GM12878 (cell line): ENCODE results near the gene ABCA4.

Experiments used
- CBX5 ChIP-seq: sonication (generic); IDR thresholded peaks from 2 replicates; pipeline ENCODE4 v1.6.1; 2016; ENCODE audit warnings: low read depth, moderate library complexity, mild to moderate bottlenecking, inconsistent platforms
- CEBPZ ChIP-seq: fragments of 150-350 bp; IDR thresholded peaks from 2 replicates; pipeline ENCODE4 v1.6.1; 2016; ENCODE audit warnings: low read depth, low read length
- CREB1 ChIP-seq: IDR thresholded peaks from 2 replicates; pipeline ENCODE4 v1.6.1; 2012; ENCODE audit warnings: low read depth, mild to moderate bottlenecking, inconsistent platforms
- CTCF ChIP-seq, 3 experiments: IDR thresholded peaks in 2 of 3; conservative IDR thresholded peaks in 1 of 3; 2 replicates each; pipeline ENCODE4 v1.5.1; 2011; ENCODE audit warnings: low read depth in 3 of 3, low read length in 3 of 3, mild to moderate bottlenecking in 3 of 3, control low read depth in 2 of 3, moderate library complexity in 2 of 3, inconsistent platforms in 1 of 3, mixed read lengths in 1 of 3; ENCODE audit not compliant: control insufficient read depth in 2 of 3, insufficient read depth in 1 of 3; ENCODE audit errors: extremely low read depth in 1 of 3
- IKZF1 ChIP-seq: fragments of 450-650 bp; conservative IDR thresholded peaks from 2 replicates; pipeline ENCODE4 v1.6.1; 2017; ENCODE audit warnings: antibody characterized with exemption, mild to moderate bottlenecking
- MLLT1 ChIP-seq: fragments of 450-650 bp; IDR thresholded peaks from 2 replicates; pipeline ENCODE4 v1.6.1; 2016; ENCODE audit warnings: mild to moderate bottlenecking
- MYC ChIP-seq: IDR thresholded peaks from 2 replicates; pipeline ENCODE4 v1.6.1; 2011; ENCODE audit warnings: mild to moderate bottlenecking, low read length, moderate library complexity, inconsistent platforms; ENCODE audit not compliant: insufficient read depth, insufficient replicate concordance, insufficient read length, severe bottlenecking
- SKIL ChIP-seq: fragments of 450-650 bp; IDR thresholded peaks from 2 replicates; pipeline ENCODE4 v1.6.1; 2017; ENCODE audit warnings: mild to moderate bottlenecking, low read depth, inconsistent platforms; ENCODE audit not compliant: poor library complexity, severe bottlenecking
- TARDBP ChIP-seq: IDR thresholded peaks from 2 replicates; pipeline ENCODE4 v1.6.1; 2016; ENCODE audit warnings: borderline replicate concordance
- YY1 ChIP-seq: IDR thresholded peaks from 2 replicates; pipeline ENCODE4 v1.6.1; 2011; ENCODE audit warnings: low read depth, mild to moderate bottlenecking, low read length

- TF ChIP-seq IKZF1: no peak
- TF ChIP-seq SKIL: no peak
- no peak for TF ChIP-seq CTCF (IDR thresholded peaks at IDR 0.05 in 2 of 3, conservative IDR thresholded peaks at IDR 0.05 in 1 of 3; ENCODE audit: control insufficient read depth in 2 of 3, extremely low read depth in 1 of 3, insufficient read depth in 1 of 3, low read depth in 3 of 3, low read length in 3 of 3)
- TF ChIP-seq CREB1: no peak
- TF ChIP-seq CBX5: no peak
- TF ChIP-seq CEBPZ: no peak
- no peak for TF ChIP-seq YY1
- TF ChIP-seq MLLT1: no peak
- TF ChIP-seq TARDBP: no peak
- no peak for TF ChIP-seq MYC
These were observed 128.0 kb downstream of the ABCA4 start for GRCh38 chr1:93992954-93993353.
